OCI-LY1 (cell line): ENCODE data around the gene ECD.

Experiments
- H2AFZ ChIP-seq: fragments of 200-600 bp; sonication (generic), shearing (Covaris generic); 2 replicates; pipeline ENCODE4 v1.6.0; 2014; ENCODE audit warnings: antibody characterized with exemption, mild to moderate bottlenecking, low read length
- H3F3A ChIP-seq: fragments of 200-600 bp; sonication (generic), shearing (Covaris generic); 2 replicates; pipeline ENCODE4 v1.6.0; 2014; ENCODE audit warnings: mild to moderate bottlenecking, antibody characterized with exemption, low read length, moderate library complexity; ENCODE audit not compliant: insufficient read depth
- H3K27ac ChIP-seq: fragments of 200-600 bp; sonication (generic); 2 replicates; pipeline ENCODE4 v1.5.1; 2014; ENCODE audit warnings: low read length, mixed run types, mild to moderate bottlenecking, low read depth; ENCODE audit not compliant: poor library complexity, severe bottlenecking
- H3K27me3 ChIP-seq: fragments of 200-600 bp; sonication (generic); 2 replicates; pipeline ENCODE4 v1.6.0; 2014; ENCODE audit warnings: antibody characterized with exemption, mild to moderate bottlenecking, low read length, moderate library complexity; ENCODE audit not compliant: insufficient read depth
- H3K36me3 ChIP-seq: fragments of 200-600 bp; sonication (generic); 2 replicates; pipeline ENCODE4 v1.6.1; 2014; ENCODE audit warnings: mild to moderate bottlenecking, antibody characterized with exemption, low read length, moderate library complexity, mixed read lengths; ENCODE audit not compliant: insufficient read depth
- H3K4me1 ChIP-seq: fragments of 200-600 bp; sonication (generic); 2 replicates; pipeline ENCODE4 v1.5.1; 2014; ENCODE audit warnings: mild to moderate bottlenecking, low read length, moderate library complexity; ENCODE audit not compliant: insufficient read depth, severe bottlenecking
- H3K4me2 ChIP-seq: fragments of 200-600 bp; sonication (generic), shearing (Covaris generic); 2 replicates; pipeline ENCODE4 v1.6.1; 2014; ENCODE audit warnings: low read length
- H3K4me3 ChIP-seq: fragments of 200-600 bp; sonication (generic); 2 replicates; pipeline ENCODE4 v1.5.1; 2014; ENCODE audit warnings: low read length, low read depth, mild to moderate bottlenecking, mixed read lengths; ENCODE audit not compliant: poor library complexity, severe bottlenecking
- H3K79me2 ChIP-seq: fragments of 200-600 bp; shearing (Covaris generic); 2 replicates; pipeline ENCODE4 v1.6.1; 2016; ENCODE audit warnings: mixed run types, low read length, mixed read lengths; ENCODE audit not compliant: insufficient read depth
- H3K9ac ChIP-seq: fragments of 200-600 bp; sonication (generic), shearing (Covaris generic); 2 replicates; pipeline ENCODE4 v1.6.1; 2014; ENCODE audit warnings: mild to moderate bottlenecking, low read length, mixed read lengths
- H3K9me2 ChIP-seq: fragments of 200-600 bp; sonication (generic), shearing (Covaris generic); 2 replicates; pipeline ENCODE4 v1.6.1; 2014; ENCODE audit warnings: low read depth, mild to moderate bottlenecking, low read length, mixed read lengths
- H3K9me3 ChIP-seq: fragments of 200-600 bp; shearing (Covaris generic); 2 replicates; pipeline ENCODE4 v1.6.1; 2014; ENCODE audit warnings: low read length, mixed read lengths
- H4K20me1 ChIP-seq: fragments of 200-600 bp; sonication (generic), shearing (Covaris generic); 2 replicates; pipeline ENCODE4 v1.6.0; 2016; ENCODE audit warnings: mild to moderate bottlenecking, low read length; ENCODE audit not compliant: insufficient read depth
- EZH2 ChIP-seq: fragments of 200-600 bp; sonication (generic), shearing (Covaris generic); IDR thresholded peaks from 2 replicates; pipeline ENCODE4 v1.8.0; 2017; ENCODE audit warnings: borderline replicate concordance, mixed run types, mild to moderate bottlenecking, antibody characterized with exemption, low read length, moderate library complexity, mixed read lengths
- TF ChIP-seq, protein P1 (sequence below): fragments of 200-600 bp; sonication (generic), shearing (Covaris generic); IDR thresholded peaks from 2 replicates; pipeline ENCODE4 v1.5.1; 2017; ENCODE audit warnings: mild to moderate bottlenecking, antibody characterized with exemption, low read length, moderate library complexity, mixed read lengths

Gene ECD

DNA sequence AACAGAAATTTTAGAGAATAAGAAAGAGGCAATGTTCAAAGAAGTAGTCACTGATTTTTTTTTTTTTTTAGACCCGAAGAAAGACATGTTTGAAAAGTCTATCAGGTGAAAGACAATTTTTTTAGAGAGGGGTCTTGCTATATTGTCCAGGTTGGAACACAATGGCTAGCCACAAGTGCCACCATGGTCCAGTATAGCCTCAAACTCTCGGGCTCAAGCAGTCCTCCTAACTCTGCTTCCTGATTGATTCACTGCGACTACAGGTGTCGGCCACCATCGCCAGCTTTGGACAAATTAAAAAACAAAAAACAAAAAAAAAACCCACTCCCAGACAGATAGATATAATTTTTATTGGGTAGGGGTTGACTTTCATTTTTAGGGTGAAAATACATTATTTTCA is 22.4 kb upstream of the ECD start:
- no peaks in the 10 kb centered on the region for H4K20me1 ChIP-seq
- H3K36me3 ChIP-seq = no peaks in the 10 kb centered on the region
- no peaks in the 10 kb centered on the region for H3K9me2 ChIP-seq
- no peak overlapping the region for H3K9ac ChIP-seq
- no peaks in the 10 kb centered on the region for H3K79me2 ChIP-seq
- H3K4me1 ChIP-seq = no peaks in the 10 kb centered on the region
- no peak overlapping the region for H2AFZ ChIP-seq
- H3K27ac ChIP-seq = no peak overlapping the region
- H3F3A ChIP-seq = no peaks in the 10 kb centered on the region
- H3K27me3 ChIP-seq = no peaks in the 10 kb centered on the region
- H3K4me2 ChIP-seq = no peak overlapping the region
- no peak overlapping the region for H3K4me3 ChIP-seq
- no peak for TF ChIP-seq EZH2
- TF ChIP-seq, protein P1, sequence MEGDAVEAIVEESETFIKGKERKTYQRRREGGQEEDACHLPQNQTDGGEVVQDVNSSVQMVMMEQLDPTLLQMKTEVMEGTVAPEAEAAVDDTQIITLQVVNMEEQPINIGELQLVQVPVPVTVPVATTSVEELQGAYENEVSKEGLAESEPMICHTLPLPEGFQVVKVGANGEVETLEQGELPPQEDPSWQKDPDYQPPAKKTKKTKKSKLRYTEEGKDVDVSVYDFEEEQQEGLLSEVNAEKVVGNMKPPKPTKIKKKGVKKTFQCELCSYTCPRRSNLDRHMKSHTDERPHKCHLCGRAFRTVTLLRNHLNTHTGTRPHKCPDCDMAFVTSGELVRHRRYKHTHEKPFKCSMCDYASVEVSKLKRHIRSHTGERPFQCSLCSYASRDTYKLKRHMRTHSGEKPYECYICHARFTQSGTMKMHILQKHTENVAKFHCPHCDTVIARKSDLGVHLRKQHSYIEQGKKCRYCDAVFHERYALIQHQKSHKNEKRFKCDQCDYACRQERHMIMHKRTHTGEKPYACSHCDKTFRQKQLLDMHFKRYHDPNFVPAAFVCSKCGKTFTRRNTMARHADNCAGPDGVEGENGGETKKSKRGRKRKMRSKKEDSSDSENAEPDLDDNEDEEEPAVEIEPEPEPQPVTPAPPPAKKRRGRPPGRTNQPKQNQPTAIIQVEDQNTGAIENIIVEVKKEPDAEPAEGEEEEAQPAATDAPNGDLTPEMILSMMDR = no peak
- H3K9me3 ChIP-seq = no peaks in the 10 kb centered on the region

DNA sequence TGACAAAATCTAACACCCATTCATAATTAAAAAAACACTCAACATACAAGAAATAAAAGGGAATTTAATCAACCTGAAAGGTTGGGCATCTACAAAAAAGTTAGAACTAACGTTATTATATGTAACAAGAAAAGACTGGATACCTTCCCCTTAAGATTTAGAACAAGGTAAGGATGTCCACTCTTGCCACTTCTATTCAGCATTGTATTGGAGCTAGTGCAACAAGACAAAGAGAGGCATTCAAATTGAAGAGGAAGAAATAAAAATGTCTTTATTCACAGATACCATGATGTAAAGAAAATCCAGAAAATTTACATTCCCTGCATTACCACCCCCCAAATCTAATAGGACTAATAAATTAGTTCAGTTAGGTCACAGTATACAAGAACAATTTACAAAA is 18.5 kb upstream of the ECD start:
- Histone ChIP-seq H3K27ac (no peak overlapping the region), H3K36me3 (peaks cover 5% of the 10 kb centered on the region), H3K9me3 (no peaks in the 10 kb centered on the region), H3K9me2 (no peaks in the 10 kb centered on the region), H3F3A (no peaks in the 10 kb centered on the region), H3K4me2 (no peak overlapping the region), H3K79me2 (no peaks in the 10 kb centered on the region), H2AFZ (no peak overlapping the region), H4K20me1 (no peaks in the 10 kb centered on the region), H3K4me3 (no peak overlapping the region), H3K27me3 (no peaks in the 10 kb centered on the region), H3K9ac (no peak overlapping the region), H3K4me1 (no peaks in the 10 kb centered on the region)
- TF ChIP-seq, protein P1 = no peak

DNA sequence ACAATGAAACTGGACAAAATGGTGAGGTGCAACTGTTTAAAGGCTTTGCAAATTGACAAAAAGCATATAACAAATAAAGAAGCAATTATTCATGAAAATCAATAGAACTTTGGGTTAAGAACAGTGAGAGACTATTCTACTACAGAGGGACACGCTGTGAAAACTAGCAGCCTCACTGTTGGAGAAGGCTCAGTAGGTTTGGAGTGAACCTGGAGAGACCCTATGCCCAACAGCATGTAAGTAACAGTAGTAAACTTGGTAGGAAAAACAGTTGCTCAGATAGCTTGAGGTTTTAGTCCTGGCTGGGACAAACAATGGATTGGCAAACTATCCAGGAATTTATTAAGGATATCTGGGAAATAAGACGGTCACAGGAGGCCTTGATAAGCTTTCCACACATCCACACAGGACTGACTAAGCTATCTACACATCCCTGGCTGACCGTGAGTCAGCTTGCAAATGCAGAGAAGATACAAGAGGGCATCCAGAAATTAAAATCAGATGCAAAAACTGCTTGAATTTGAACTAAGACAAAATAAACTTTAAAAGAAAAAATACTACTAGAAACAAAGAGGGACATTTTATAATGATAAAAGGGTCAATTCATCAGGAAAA is 16.0 kb upstream of the ECD start:
- Histone ChIP-seq H3K27ac (no peak overlapping the region), H3K9me2 (no peaks in the 10 kb centered on the region), H3K9ac (no peak overlapping the region), H3F3A (no peaks in the 10 kb centered on the region), H4K20me1 (no peaks in the 10 kb centered on the region), H3K79me2 (no peaks in the 10 kb centered on the region), H3K27me3 (no peaks in the 10 kb centered on the region), H3K4me1 (no peaks in the 10 kb centered on the region), H2AFZ (no peak overlapping the region), H3K9me3 (no peaks in the 10 kb centered on the region), H3K36me3 (peaks cover 5% of the 10 kb centered on the region), H3K4me2 (no peak overlapping the region), H3K4me3 (no peak overlapping the region)
- TF ChIP-seq, protein P1 = no peak
- TF ChIP-seq EZH2 = no peak
